K562 (cell line): ENCODE measurements around the gene PHACTR3.

Experiments
- CTCF ChIP-seq, 3 experiments: IDR thresholded peaks in 2 of 3; conservative IDR thresholded peaks in 1 of 3; 2 replicates each; pipeline ENCODE4 v1.5.1; 2011 to 2012; ENCODE audit warnings: low read length in 3 of 3, mild to moderate bottlenecking in 3 of 3, control low read depth in 2 of 3, improper control_type of control experiment in 1 of 3, inconsistent platforms in 1 of 3, low read depth in 1 of 3, mixed read lengths in 1 of 3, moderate library complexity in 1 of 3; ENCODE audit not compliant: insufficient read depth in 2 of 3
- ESRRA ChIP-seq: fragments of 450-650 bp; IDR thresholded peaks from 2 replicates; pipeline ENCODE4 v1.6.1; 2014; ENCODE audit warnings: low read depth, mild to moderate bottlenecking, moderate library complexity, borderline replicate concordance
- EZH2 ChIP-seq: IDR thresholded peaks from 2 replicates; pipeline ENCODE4 v1.6.1; 2012; ENCODE audit warnings: low read depth, mild to moderate bottlenecking, inconsistent platforms, low read length, borderline replicate concordance
- MTA2 ChIP-seq: fragments of 450-650 bp; IDR thresholded peaks from 2 replicates; pipeline ENCODE4 v1.6.1; 2016; ENCODE audit warnings: low read depth
- MYNN ChIP-seq, 2 experiments: sonication (generic); formaldehyde crosslinking in 1 of 2; IDR thresholded peaks; 2 replicates each; pipeline versions ENCODE4 v1.5.0 to v1.6.1; 2016 to 2020; ENCODE audit warnings: antibody characterized with exemption in 1 of 2, missing genetic modification reagents in 1 of 2
- ZC3H8 ChIP-seq: fragments of 450-650 bp; IDR thresholded peaks from 2 replicates; pipeline ENCODE4 v1.6.1; 2017
- ZFP36 ChIP-seq: fragments of 150-350 bp; IDR thresholded peaks from 2 replicates; pipeline ENCODE4 v1.6.1; 2018; ENCODE audit warnings: low read length, low read depth; ENCODE audit not compliant: partially characterized antibody
- TF ChIP-seq, protein P1 (sequence below): fragments of 450-650 bp; formaldehyde crosslinking; IDR thresholded peaks from 2 replicates; pipeline ENCODE4 v1.4.0; 2020; ENCODE audit warnings: mild to moderate bottlenecking, moderate library complexity

GRCh38 chr20:59564171-59564570 lies 40.2 kb upstream of the PHACTR3 start:
- TF ChIP-seq ESRRA, result no peak
- no peak for TF ChIP-seq MYNN (IDR thresholded peaks at IDR 0.05)
- no peak for TF ChIP-seq MYNN (CRISPR knock-in tag; IDR thresholded peaks at IDR 0.05)
- no peak for TF ChIP-seq EZH2
- TF ChIP-seq CTCF (IDR thresholded peaks at IDR 0.05 in 2 of 3, conservative IDR thresholded peaks at IDR 0.05 in 1 of 3; ENCODE audit: insufficient read depth in 2 of 3, low read depth in 1 of 3, low read length in 3 of 3), result no peak
- TF ChIP-seq ZC3H8, result no peak
- TF ChIP-seq ZFP36, result no peak
- no peak for TF ChIP-seq MTA2
- TF ChIP-seq, protein P1, sequence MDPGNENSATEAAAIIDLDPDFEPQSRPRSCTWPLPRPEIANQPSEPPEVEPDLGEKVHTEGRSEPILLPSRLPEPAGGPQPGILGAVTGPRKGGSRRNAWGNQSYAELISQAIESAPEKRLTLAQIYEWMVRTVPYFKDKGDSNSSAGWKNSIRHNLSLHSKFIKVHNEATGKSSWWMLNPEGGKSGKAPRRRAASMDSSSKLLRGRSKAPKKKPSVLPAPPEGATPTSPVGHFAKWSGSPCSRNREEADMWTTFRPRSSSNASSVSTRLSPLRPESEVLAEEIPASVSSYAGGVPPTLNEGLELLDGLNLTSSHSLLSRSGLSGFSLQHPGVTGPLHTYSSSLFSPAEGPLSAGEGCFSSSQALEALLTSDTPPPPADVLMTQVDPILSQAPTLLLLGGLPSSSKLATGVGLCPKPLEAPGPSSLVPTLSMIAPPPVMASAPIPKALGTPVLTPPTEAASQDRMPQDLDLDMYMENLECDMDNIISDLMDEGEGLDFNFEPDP (CRISPR knock-in tag), result no peak
